ENCODE measurements around the gene TGFBR3L.

DNA sequence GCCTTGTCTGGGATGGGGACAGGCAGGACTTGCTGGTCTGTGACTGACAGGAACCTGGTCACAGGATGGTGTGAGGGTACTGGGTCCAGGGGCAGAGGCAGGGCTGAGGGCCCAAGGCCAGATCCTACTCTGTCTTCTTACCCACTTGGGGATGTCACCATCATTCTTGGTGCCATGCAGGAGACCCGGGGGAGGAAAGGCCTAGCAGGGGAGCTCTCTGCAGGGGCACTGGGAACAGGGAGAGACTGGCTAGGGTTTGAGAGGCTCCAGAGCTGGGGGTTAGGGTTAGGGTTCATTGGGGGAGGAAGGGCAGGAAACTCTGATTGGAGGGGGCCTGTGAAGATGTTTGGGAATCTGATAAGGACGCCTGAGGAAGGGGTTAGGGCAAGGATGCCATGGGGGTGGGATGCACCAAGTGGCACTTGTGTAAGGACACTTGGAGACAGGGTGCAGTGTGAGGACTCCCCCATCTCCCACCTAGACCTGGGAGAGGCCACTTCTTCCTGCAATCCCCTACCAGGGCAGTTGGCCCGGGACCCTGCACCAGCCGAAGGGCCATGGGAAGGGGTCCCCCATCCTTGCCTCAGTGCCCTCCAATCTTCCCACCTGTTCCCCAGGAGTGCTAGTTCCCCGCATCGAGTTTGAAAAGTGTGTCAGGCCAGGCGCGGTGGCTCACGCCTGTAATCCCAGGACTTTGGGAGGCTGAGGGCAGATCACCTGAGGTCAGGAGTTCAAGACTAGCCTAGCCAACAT, 47.4 kb upstream of the TGFBR3L start:
- TF ChIP-seq, protein P1, sequence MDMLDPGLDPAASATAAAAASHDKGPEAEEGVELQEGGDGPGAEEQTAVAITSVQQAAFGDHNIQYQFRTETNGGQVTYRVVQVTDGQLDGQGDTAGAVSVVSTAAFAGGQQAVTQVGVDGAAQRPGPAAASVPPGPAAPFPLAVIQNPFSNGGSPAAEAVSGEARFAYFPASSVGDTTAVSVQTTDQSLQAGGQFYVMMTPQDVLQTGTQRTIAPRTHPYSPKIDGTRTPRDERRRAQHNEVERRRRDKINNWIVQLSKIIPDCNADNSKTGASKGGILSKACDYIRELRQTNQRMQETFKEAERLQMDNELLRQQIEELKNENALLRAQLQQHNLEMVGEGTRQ (CRISPR knock-in tag; IDR thresholded peaks at IDR 0.05) = no peak
- TF ChIP-seq, protein P2, sequence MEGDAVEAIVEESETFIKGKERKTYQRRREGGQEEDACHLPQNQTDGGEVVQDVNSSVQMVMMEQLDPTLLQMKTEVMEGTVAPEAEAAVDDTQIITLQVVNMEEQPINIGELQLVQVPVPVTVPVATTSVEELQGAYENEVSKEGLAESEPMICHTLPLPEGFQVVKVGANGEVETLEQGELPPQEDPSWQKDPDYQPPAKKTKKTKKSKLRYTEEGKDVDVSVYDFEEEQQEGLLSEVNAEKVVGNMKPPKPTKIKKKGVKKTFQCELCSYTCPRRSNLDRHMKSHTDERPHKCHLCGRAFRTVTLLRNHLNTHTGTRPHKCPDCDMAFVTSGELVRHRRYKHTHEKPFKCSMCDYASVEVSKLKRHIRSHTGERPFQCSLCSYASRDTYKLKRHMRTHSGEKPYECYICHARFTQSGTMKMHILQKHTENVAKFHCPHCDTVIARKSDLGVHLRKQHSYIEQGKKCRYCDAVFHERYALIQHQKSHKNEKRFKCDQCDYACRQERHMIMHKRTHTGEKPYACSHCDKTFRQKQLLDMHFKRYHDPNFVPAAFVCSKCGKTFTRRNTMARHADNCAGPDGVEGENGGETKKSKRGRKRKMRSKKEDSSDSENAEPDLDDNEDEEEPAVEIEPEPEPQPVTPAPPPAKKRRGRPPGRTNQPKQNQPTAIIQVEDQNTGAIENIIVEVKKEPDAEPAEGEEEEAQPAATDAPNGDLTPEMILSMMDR (IDR thresholded peaks at IDR 0.05) = no peak
- TF ChIP-seq, protein P3, sequence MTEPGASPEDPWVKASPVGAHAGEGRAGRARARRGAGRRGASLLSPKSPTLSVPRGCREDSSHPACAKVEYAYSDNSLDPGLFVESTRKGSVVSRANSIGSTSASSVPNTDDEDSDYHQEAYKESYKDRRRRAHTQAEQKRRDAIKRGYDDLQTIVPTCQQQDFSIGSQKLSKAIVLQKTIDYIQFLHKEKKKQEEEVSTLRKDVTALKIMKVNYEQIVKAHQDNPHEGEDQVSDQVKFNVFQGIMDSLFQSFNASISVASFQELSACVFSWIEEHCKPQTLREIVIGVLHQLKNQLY (CRISPR knock-in tag; IDR thresholded peaks at IDR 0.05) = no peak
- TF ChIP-seq JUN (CRISPR knock-in tag; IDR thresholded peaks at IDR 0.05) (no peak), ESRRA (CRISPR knock-in tag; IDR thresholded peaks at IDR 0.05; ENCODE audit: borderline replicate concordance) (no peak)
- TF ChIP-seq, protein P4, sequence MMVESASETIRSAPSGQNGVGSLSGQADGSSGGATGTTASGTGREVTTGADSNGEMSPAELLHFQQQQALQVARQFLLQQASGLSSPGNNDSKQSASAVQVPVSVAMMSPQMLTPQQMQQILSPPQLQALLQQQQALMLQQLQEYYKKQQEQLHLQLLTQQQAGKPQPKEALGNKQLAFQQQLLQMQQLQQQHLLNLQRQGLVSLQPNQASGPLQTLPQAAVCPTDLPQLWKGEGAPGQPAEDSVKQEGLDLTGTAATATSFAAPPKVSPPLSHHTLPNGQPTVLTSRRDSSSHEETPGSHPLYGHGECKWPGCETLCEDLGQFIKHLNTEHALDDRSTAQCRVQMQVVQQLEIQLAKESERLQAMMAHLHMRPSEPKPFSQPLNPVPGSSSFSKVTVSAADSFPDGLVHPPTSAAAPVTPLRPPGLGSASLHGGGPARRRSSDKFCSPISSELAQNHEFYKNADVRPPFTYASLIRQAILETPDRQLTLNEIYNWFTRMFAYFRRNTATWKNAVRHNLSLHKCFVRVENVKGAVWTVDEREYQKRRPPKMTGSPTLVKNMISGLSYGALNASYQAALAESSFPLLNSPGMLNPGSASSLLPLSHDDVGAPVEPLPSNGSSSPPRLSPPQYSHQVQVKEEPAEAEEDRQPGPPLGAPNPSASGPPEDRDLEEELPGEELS (CRISPR knock-in tag; IDR thresholded peaks at IDR 0.05) = no peak
